GM18508 (cell line): ENCODE data around the gene TLX3.
A peak's percentile ranks its signal among the peaks of the same experiment; 100 is the strongest.
"Not testable (repeated sequence)": the region's sequence is repeated elsewhere in the genome, so short reads cannot be mapped to it uniquely, and the experiment has no call there.

ENCODE experiments used
- ATAC-seq: cut with Tn5 transposase; IDR thresholded peaks from one replicate; pipeline ENCODE4 v1.9.1; 2021; ENCODE audit warnings: moderate number of reproducible peaks; ENCODE audit not compliant: insufficient read depth, unreplicated experiment

Gene TLX3

GRCh38 chr5:171322527-171322926 is 13.5 kb downstream of the TLX3 start:
- no peak for ATAC-seq

- no peak for ATAC-seq
Observed at GRCh38 chr5:171323007-171323406, 14.0 kb downstream of the TLX3 start.

- no peak for ATAC-seq
Observed at GRCh38 chr5:171323806-171324632, 15.0 kb downstream of the TLX3 start.

GRCh38 chr5:171330021-171330420 is 21.0 kb downstream of the TLX3 start:
- no peak for ATAC-seq

GRCh38 chr5:171335616-171336015 is 26.6 kb downstream of the TLX3 start:
- ATAC-seq = no peak

GRCh38 chr5:171336521-171337209 is 27.6 kb downstream of the TLX3 start:
- no peak for ATAC-seq

- no peak for ATAC-seq
Observed at GRCh38 chr5:171337210-171337569, 28.1 kb downstream of the TLX3 start.

- no peak for ATAC-seq
Observed at GRCh38 chr5:171340042-171340441, 31.0 kb downstream of the TLX3 start.

GRCh38 chr5:171340491-171340890 is 31.4 kb downstream of the TLX3 start:
- no peak for ATAC-seq

- peak; percentile 58 for ATAC-seq
Observed at GRCh38 chr5:171342362-171343111, 33.5 kb downstream of the TLX3 start.

GRCh38 chr5:171344936-171345608 is 36.0 kb downstream of the TLX3 start:
- no peak for ATAC-seq

- no peak for ATAC-seq
Observed at GRCh38 chr5:171351536-171352073, 42.6 kb downstream of the TLX3 start.

- ATAC-seq = peak; percentile 90
Observed at GRCh38 chr5:171355302-171355724, 46.3 kb downstream of the TLX3 start.

GRCh38 chr5:171357843-171358242 is 48.8 kb downstream of the TLX3 start:
- no peak for ATAC-seq

GRCh38 chr5:171361151-171361550 is 52.1 kb downstream of the TLX3 start:
- ATAC-seq = not testable (repeated sequence)
